ENCODE results near the gene CRTC1.

The CRTC1 gene

GRCh38 chr19:18716857-18717256 lies 33.4 kb downstream of the CRTC1 start:
- no peak for ATAC-seq

GRCh38 chr19:18717601-18718000 lies 34.1 kb downstream of the CRTC1 start:
- ATAC-seq = no peak
- no peak for TF ChIP-seq CREB5 (CRISPR knock-in tag; IDR thresholded peaks at IDR 0.05; ENCODE audit: low read depth)
- no peak for TF ChIP-seq SNAI2 (CRISPR knock-in tag; IDR thresholded peaks at IDR 0.05)
- no peak for TF ChIP-seq POU6F1 (CRISPR knock-in tag; IDR thresholded peaks at IDR 0.05; ENCODE audit: borderline replicate concordance, low read depth)
- no peak for TF ChIP-seq ESRRG (CRISPR knock-in tag; IDR thresholded peaks at IDR 0.05)

More at GRCh38 chr19:18716857-18717256, 33.4 kb downstream of the CRTC1 start:
- no peak for TF ChIP-seq OSR1 (CRISPR knock-in tag; IDR thresholded peaks at IDR 0.05)
- no peak for TF ChIP-seq POU6F1 (CRISPR knock-in tag; IDR thresholded peaks at IDR 0.05; ENCODE audit: borderline replicate concordance, low read depth)
- TF ChIP-seq BACH2 (CRISPR knock-in tag; IDR thresholded peaks at IDR 0.05; ENCODE audit: borderline replicate concordance) = no peak
- no peak for TF ChIP-seq PPARA (CRISPR knock-in tag; IDR thresholded peaks at IDR 0.05; ENCODE audit: borderline replicate concordance)
- TF ChIP-seq RARB (CRISPR knock-in tag; IDR thresholded peaks at IDR 0.05) = no peak
- TF ChIP-seq TCF4 (CRISPR knock-in tag; IDR thresholded peaks at IDR 0.05; ENCODE audit: borderline replicate concordance) = no peak
- TF ChIP-seq TOX (CRISPR knock-in tag; IDR thresholded peaks at IDR 0.05; ENCODE audit: borderline replicate concordance) = no peak
- no peak for TF ChIP-seq GLIS3 (CRISPR knock-in tag; IDR thresholded peaks at IDR 0.05)
- TF ChIP-seq ZFP30 (CRISPR knock-in tag; IDR thresholded peaks at IDR 0.05) = no peak

GRCh38 chr19:18718015-18718526 lies 34.6 kb downstream of the CRTC1 start:
- TF ChIP-seq OSR1 (CRISPR knock-in tag; IDR thresholded peaks at IDR 0.05) (no peak), TOX (CRISPR knock-in tag; IDR thresholded peaks at IDR 0.05; ENCODE audit: borderline replicate concordance) (no peak), POU6F1 (CRISPR knock-in tag; IDR thresholded peaks at IDR 0.05; ENCODE audit: borderline replicate concordance, low read depth) (no peak), ESRRG (CRISPR knock-in tag; IDR thresholded peaks at IDR 0.05) (no peak), CSDC2 (CRISPR knock-in tag; IDR thresholded peaks at IDR 0.05) (no peak), PPARA (CRISPR knock-in tag; IDR thresholded peaks at IDR 0.05; ENCODE audit: borderline replicate concordance) (no peak), ZNF8 (CRISPR knock-in tag; IDR thresholded peaks at IDR 0.05) (no peak), ARNTL (CRISPR knock-in tag; IDR thresholded peaks at IDR 0.05; ENCODE audit: borderline replicate concordance, low read depth) (no peak)
- ATAC-seq = no peak

GRCh38 chr19:18718846-18719458 lies 35.5 kb downstream of the CRTC1 start:
- no peak for ATAC-seq
- TF ChIP-seq PATZ1 (CRISPR knock-in tag; IDR thresholded peaks at IDR 0.05; ENCODE audit: borderline replicate concordance) = no peak
- no peak for TF ChIP-seq ESRRG (CRISPR knock-in tag; IDR thresholded peaks at IDR 0.05)
- no peak for TF ChIP-seq GLIS3 (CRISPR knock-in tag; IDR thresholded peaks at IDR 0.05)
- TF ChIP-seq ISL1 (CRISPR knock-in tag; IDR thresholded peaks at IDR 0.05) = no peak
- no peak for TF ChIP-seq POU6F1 (CRISPR knock-in tag; IDR thresholded peaks at IDR 0.05; ENCODE audit: borderline replicate concordance, low read depth)

All from SK-N-SH treated with all-trans-retinoic acid at 6 μM for 48 hours (cell line).